Prostate gland (tissue), 2 donors: ENCODE data around the gene FAM89B.

Source experiments
- POLR2AphosphoS5 ChIP-seq: sonication (generic); formaldehyde crosslinking; IDR thresholded peaks from one replicate; pipeline ENCODE4 v1.6.1; 2017; ENCODE audit warnings: antibody characterized with exemption
- TF ChIP-seq, protein P1 (sequence below), 4 experiments: fragments of 200-600 bp in 2 of 4; fragments of 450-650 bp in 2 of 4; sonication (generic) in 2 of 4; IDR thresholded peaks; 1 replicate in 3 of 4; 2 replicates in 1 of 4; pipeline ENCODE4 v1.5.1; 2016 to 2019; ENCODE audit warnings: antibody characterized with exemption in 4 of 4, mild to moderate bottlenecking in 2 of 4, moderate library complexity in 2 of 4

DNA sequence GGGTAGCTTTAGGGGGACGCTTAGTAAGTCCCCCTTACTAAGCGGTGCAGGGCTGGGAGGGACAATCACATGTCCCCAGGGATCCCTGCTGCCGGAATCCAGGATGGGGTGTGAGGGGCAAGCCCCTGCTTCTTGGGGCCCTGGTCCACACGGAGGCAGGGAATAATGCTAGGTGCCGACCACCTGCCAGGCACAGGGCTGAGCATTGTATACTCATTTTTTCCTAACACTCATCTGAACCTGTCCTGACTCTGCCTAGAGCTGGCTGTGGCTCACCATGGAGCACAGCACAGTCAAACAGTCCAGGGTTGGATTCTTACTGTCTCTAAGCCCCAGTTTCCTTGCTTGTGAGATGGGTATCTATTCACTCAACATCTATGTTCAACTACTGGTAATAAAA, 12.8 kb upstream of the FAM89B start:
- no peak for TF ChIP-seq POLR2AphosphoS5
- TF ChIP-seq, protein P1, sequence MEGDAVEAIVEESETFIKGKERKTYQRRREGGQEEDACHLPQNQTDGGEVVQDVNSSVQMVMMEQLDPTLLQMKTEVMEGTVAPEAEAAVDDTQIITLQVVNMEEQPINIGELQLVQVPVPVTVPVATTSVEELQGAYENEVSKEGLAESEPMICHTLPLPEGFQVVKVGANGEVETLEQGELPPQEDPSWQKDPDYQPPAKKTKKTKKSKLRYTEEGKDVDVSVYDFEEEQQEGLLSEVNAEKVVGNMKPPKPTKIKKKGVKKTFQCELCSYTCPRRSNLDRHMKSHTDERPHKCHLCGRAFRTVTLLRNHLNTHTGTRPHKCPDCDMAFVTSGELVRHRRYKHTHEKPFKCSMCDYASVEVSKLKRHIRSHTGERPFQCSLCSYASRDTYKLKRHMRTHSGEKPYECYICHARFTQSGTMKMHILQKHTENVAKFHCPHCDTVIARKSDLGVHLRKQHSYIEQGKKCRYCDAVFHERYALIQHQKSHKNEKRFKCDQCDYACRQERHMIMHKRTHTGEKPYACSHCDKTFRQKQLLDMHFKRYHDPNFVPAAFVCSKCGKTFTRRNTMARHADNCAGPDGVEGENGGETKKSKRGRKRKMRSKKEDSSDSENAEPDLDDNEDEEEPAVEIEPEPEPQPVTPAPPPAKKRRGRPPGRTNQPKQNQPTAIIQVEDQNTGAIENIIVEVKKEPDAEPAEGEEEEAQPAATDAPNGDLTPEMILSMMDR (IDR thresholded peaks at IDR 0.05) = no peak
